NCI-H460 (cell line): ENCODE measurements around the gene TUBA3C. TPM values are rescaled to one million over a fixed set of nuclear protein-coding genes. Genes with fewer than 3 reads are reported as not detected.

ENCODE experiments used
- small RNA-seq, 2 experiments: library from RNA; depleted of rRNA; stranded (forward); fragments of <200 nt; gene quantifications; one replicate each; pipeline ENCODE3, GENCODE V24; 2014
- total RNA-seq: library from RNA; depleted of rRNA; stranded (reverse); fragments of >200 nt; shearing (Covaris generic); gene quantifications from 2 replicates; pipeline ENCODE4 v1.2.3, GENCODE V29; 2014

The TUBA3C gene
- total RNA-seq, 1 experiment from 2014 or later = not detected

Small RNA genes lying within 50 kb of the gene (small RNA-seq; reads per million reads assigned to genes)
- 0 reads per million in 2 experiments for gene AL139327.4
